HEK293 (cell line): ENCODE data around the gene ANXA10.

Experiments
- CTCF ChIA-PET: fragments of 350-600 bp; formaldehyde crosslinking; extraction: SDS; loops from one replicate; lab custom pipeline; 2021; ENCODE audit warnings: antibody characterized with exemption; lab: Yijun Ruan, JAX
- POLR2A ChIA-PET: fragments of 300-600 bp; formaldehyde crosslinking; extraction: SDS; loops from one replicate; lab custom pipeline; 2020; ENCODE audit warnings: antibody characterized with exemption, inconsistent platforms; lab: Yijun Ruan, JAX
- H3K27ac ChIP-seq: fragments of 200-500 bp; sonication (Bioruptor generic); 2 replicates; pipeline ENCODE4 v1.5.1; 2014; ENCODE audit warnings: low read depth, low read length, control low read depth, inconsistent platforms; ENCODE audit errors: extremely low read depth
- H3K36me3 ChIP-seq, 2 experiments: fragments of 200-500 bp in 1 of 2; sonication (Bioruptor generic) in 1 of 2; 1 replicate in 1 of 2; 2 replicates in 1 of 2; pipeline ENCODE4 v1.5.1; 2014 to 2017; ENCODE audit warnings: inconsistent platforms in 2 of 2, low read length in 2 of 2; ENCODE audit not compliant: control insufficient read depth in 2 of 2, insufficient read depth in 1 of 2
- H3K4me1 ChIP-seq: fragments of 200-500 bp; sonication (Bioruptor generic); 2 replicates; pipeline ENCODE4 v1.5.1; 2014; ENCODE audit warnings: mild to moderate bottlenecking, low read length, inconsistent platforms; ENCODE audit not compliant: control insufficient read depth, insufficient read depth
- H3K4me3 ChIP-seq: 2 replicates; pipeline ENCODE4 v1.5.1; 2011; ENCODE audit warnings: low read depth, mild to moderate bottlenecking, control low read depth, low read length, moderate library complexity
- H3K9me3 ChIP-seq: fragments of 200-500 bp; sonication (Bioruptor generic); 2 replicates; pipeline ENCODE4 v1.5.1; 2014; ENCODE audit warnings: low read depth, low read length, inconsistent platforms; ENCODE audit not compliant: control insufficient read depth, insufficient read depth
- OSR2 ChIP-seq: fragments of 450-650 bp; formaldehyde crosslinking; IDR thresholded peaks from 2 replicates; pipeline ENCODE4 v1.5.1; 2016; ENCODE audit warnings: missing biosample characterization, missing genetic modification characterization
- PRDM1 ChIP-seq: fragments of 450-650 bp; formaldehyde crosslinking; IDR thresholded peaks from 2 replicates; pipeline ENCODE4; 2016; ENCODE audit warnings: missing biosample characterization, missing genetic modification characterization
- PRDM10 ChIP-seq: fragments of 450-650 bp; formaldehyde crosslinking; IDR thresholded peaks from 2 replicates; pipeline ENCODE4 v1.5.1; 2016; ENCODE audit warnings: missing biosample characterization, missing genetic modification characterization
- PRDM4 ChIP-seq: fragments of 450-650 bp; formaldehyde crosslinking; IDR thresholded peaks from 2 replicates; pipeline ENCODE4 v1.5.1; 2017; ENCODE audit warnings: missing biosample characterization, missing genetic modification characterization
- ZBTB10 ChIP-seq: fragments of 450-650 bp; formaldehyde crosslinking; IDR thresholded peaks from 2 replicates; pipeline ENCODE4 v1.5.1; 2016; ENCODE audit warnings: missing biosample characterization, missing genetic modification characterization
- ZBTB11 ChIP-seq: fragments of 450-650 bp; formaldehyde crosslinking; conservative IDR thresholded peaks from 2 replicates; pipeline ENCODE4 v1.5.1; 2016; ENCODE audit warnings: low read depth, missing biosample characterization, missing genetic modification characterization
- ZBTB48 ChIP-seq: fragments of 450-650 bp; formaldehyde crosslinking; IDR thresholded peaks from 2 replicates; pipeline ENCODE4 v1.5.1; 2016; ENCODE audit warnings: missing biosample characterization, missing genetic modification characterization
- ZFP37 ChIP-seq: fragments of 450-650 bp; formaldehyde crosslinking; IDR thresholded peaks from 2 replicates; pipeline ENCODE4 v1.5.1; 2016; ENCODE audit warnings: missing biosample characterization, missing genetic modification characterization
- ZNF114 ChIP-seq: fragments of 450-650 bp; formaldehyde crosslinking; IDR thresholded peaks from 2 replicates; pipeline ENCODE4 v1.5.0; 2017; ENCODE audit warnings: missing biosample characterization, missing genetic modification characterization
- ZNF121 ChIP-seq: fragments of 450-650 bp; formaldehyde crosslinking; IDR thresholded peaks from 2 replicates; pipeline ENCODE4 v1.5.1; 2016; ENCODE audit warnings: missing biosample characterization, missing genetic modification characterization
- ZNF157 ChIP-seq: fragments of 450-650 bp; formaldehyde crosslinking; IDR thresholded peaks from 2 replicates; pipeline ENCODE4 v1.5.1; 2016; ENCODE audit warnings: missing biosample characterization, missing genetic modification characterization
- ZNF23 ChIP-seq: fragments of 450-650 bp; formaldehyde crosslinking; IDR thresholded peaks from 2 replicates; pipeline ENCODE4 v1.5.1; 2016; ENCODE audit warnings: missing biosample characterization, missing genetic modification characterization, borderline replicate concordance
- ZNF335 ChIP-seq: fragments of 450-650 bp; formaldehyde crosslinking; conservative IDR thresholded peaks from 2 replicates; pipeline ENCODE4 v1.5.1; 2016; ENCODE audit warnings: missing biosample characterization, missing genetic modification characterization
- ZNF354C ChIP-seq: fragments of 450-650 bp; formaldehyde crosslinking; IDR thresholded peaks from 2 replicates; pipeline ENCODE4 v1.5.1; 2016; ENCODE audit warnings: missing biosample characterization, missing genetic modification characterization, low read depth, borderline replicate concordance
- ZNF362 ChIP-seq: fragments of 450-650 bp; formaldehyde crosslinking; IDR thresholded peaks from 2 replicates; pipeline ENCODE4 v1.5.1; 2016; ENCODE audit warnings: missing biosample characterization, missing genetic modification characterization
- ZNF416 ChIP-seq: fragments of 450-650 bp; formaldehyde crosslinking; IDR thresholded peaks from 2 replicates; pipeline ENCODE4 v1.5.1; 2016; ENCODE audit warnings: missing biosample characterization, missing genetic modification characterization
- ZNF433 ChIP-seq: fragments of 450-650 bp; formaldehyde crosslinking; IDR thresholded peaks from 2 replicates; pipeline ENCODE4 v1.5.1; 2016; ENCODE audit warnings: missing biosample characterization, missing genetic modification characterization, low read depth
- ZSCAN30 ChIP-seq: fragments of 450-650 bp; IDR thresholded peaks from 2 replicates; pipeline ENCODE4 v1.5.1; 2018; ENCODE audit warnings: missing biosample characterization, mild to moderate bottlenecking, missing genetic modification characterization, moderate library complexity

Gene ANXA10

GRCh38 chr4:168101026-168101425 is 8.7 kb downstream of the ANXA10 start:
- CTCF ChIA-PET = no interaction called here
- no peak for TF ChIP-seq ZNF121 (tag by site-specific recombination)
- TF ChIP-seq ZSCAN30 (tag by site-specific recombination) = no peak
- no peak for TF ChIP-seq ZFP37 (tag by site-specific recombination)
- no peak for TF ChIP-seq PRDM1 (tag by site-specific recombination)
- no peak for TF ChIP-seq ZBTB10 (tag by site-specific recombination)
- no peak for TF ChIP-seq ZNF362 (tag by site-specific recombination)

GRCh38 chr4:168102403-168102802 is 10.1 kb downstream of the ANXA10 start:
- no peaks in the 10 kb centered on the region for H3K36me3 ChIP-seq
- ChIA-PET POLR2A (no interaction called here), CTCF (no interaction called here)
- H3K4me3 ChIP-seq = no peak overlapping the region
- H3K4me1 ChIP-seq = no peaks in the 10 kb centered on the region
- no peak for TF ChIP-seq ZNF354C (tag by site-specific recombination)
- no peak for TF ChIP-seq PRDM10 (tag by site-specific recombination)
- no peak for TF ChIP-seq ZNF114
- no peak for TF ChIP-seq PRDM4 (tag by site-specific recombination)
- no peak for TF ChIP-seq ZBTB48 (tag by site-specific recombination)
- TF ChIP-seq ZNF416 (tag by site-specific recombination) = no peak
- TF ChIP-seq ZBTB11 = no peak
- TF ChIP-seq ZNF23 (tag by site-specific recombination) = no peak
- no peak for TF ChIP-seq OSR2
- no peak for TF ChIP-seq ZNF335 (tag by site-specific recombination)
- no peak for TF ChIP-seq ZNF433 (tag by site-specific recombination)
- no peak for TF ChIP-seq ZNF157 (tag by site-specific recombination)
- no peaks in the 10 kb centered on the region for H3K9me3 ChIP-seq
- no peak overlapping the region for H3K27ac ChIP-seq

More at GRCh38 chr4:168101026-168101425, 8.7 kb downstream of the ANXA10 start:
- POLR2A ChIA-PET = interaction anchor here (0.6 kb wide), 1 partner anchor 507 kb away, joined by 5 read pairs; no protein-coding TSS in a partner anchor
- Histone ChIP-seq H3K4me1 (no peaks in the 10 kb centered on the region), H3K27ac (no peak overlapping the region), H3K36me3 (no peaks in the 10 kb centered on the region), H3K9me3 (no peaks in the 10 kb centered on the region), H3K4me3 (no peak overlapping the region)
